Type B pancreatic cell (in vitro differentiated cells): ENCODE measurements around the gene BCL7A. TPM values are rescaled to one million over a fixed set of nuclear protein-coding genes. Genes with fewer than 3 reads are reported as not detected.

Experiments
- DNase-seq: peaks from one replicate; pipeline ENCODE4 v3.0.0; 2021; ENCODE audit warnings: mixed read lengths; ENCODE audit not compliant: unreplicated experiment; ENCODE audit errors: extremely low spot score
- H3K27ac Mint-ChIP-seq: 2 replicates; pipeline ENCODE4 v1.8.0; 2021; ENCODE audit warnings: mild to moderate bottlenecking, mixed read lengths
- H3K27me3 Mint-ChIP-seq: 2 replicates; pipeline ENCODE4 v1.8.0; 2021; ENCODE audit warnings: mixed read lengths
- H3K36me3 Mint-ChIP-seq: 2 replicates; pipeline ENCODE4 v1.8.0; 2021; ENCODE audit warnings: mixed read lengths
- H3K4me1 Mint-ChIP-seq: one replicate; pipeline ENCODE4 v1.8.0; 2021; ENCODE audit warnings: mixed read lengths; ENCODE audit not compliant: unreplicated experiment
- H3K4me3 Mint-ChIP-seq: 2 replicates; pipeline ENCODE4 v1.8.0; 2021; ENCODE audit warnings: mild to moderate bottlenecking, mixed read lengths
- H3K9me3 Mint-ChIP-seq: 2 replicates; pipeline ENCODE4 v1.8.0; 2021; ENCODE audit warnings: mixed read lengths
- long read RNA-seq: library from polyadenylated mRNA; unstranded; transcript quantifications from one replicate; pipeline ENCODE4 v2.0.0, GENCODE V29; 2020
- total RNA-seq: library from RNA; stranded (reverse); gene quantifications from 2 replicates; pipeline ENCODE4 v1.2.1, GENCODE V29; 2021; ENCODE audit warnings: low replicate concordance
- TF ChIP-seq, protein P1 (sequence below): fragments of 200-600 bp; sonication (generic); conservative IDR thresholded peaks from 2 replicates; pipeline ENCODE4 v1.5.0; 2021; ENCODE audit warnings: antibody characterized with exemption, mild to moderate bottlenecking

BCL7A gene
- 22.2 and 30.9 TPM in 2 replicates for total RNA-seq
- long read RNA-seq, partial matches to known transcripts: 1 of 5 reads
- long read RNA-seq, other reads (novel, unspliced or antisense): 2 of 5 reads

DNA sequence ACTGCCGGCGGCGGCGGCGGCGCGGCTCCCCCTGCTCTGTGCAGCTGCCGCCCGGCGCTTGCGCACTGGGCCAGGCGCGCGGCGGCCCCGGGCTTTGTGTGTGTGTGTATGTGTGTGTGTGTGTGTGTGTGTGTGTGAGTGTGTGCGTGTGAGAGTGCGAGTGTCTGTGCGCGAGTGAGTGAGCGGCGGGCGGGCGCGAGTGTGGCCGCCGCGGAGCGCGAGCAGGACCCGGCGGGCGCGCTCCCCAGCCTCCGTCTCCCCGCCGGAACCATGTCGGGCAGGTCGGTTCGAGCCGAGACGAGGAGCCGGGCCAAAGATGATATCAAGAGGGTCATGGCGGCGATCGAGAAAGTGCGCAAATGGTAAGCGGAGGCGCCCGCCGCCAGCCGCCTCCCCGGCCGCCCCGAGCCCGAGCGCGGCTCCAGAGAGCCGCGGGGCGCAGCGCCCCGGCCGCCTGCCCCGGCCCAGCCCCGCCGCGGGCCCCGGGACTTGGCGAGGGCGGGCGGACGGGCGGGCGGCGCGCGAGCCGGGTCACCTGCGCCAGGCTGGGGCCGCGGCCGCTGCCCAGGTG lies at the start of gene BCL7A:
Gene BCL7A (plus strand): TSS at position 63 of the 571 bp plus-strand sequence. CDS start 208 bp downstream, at position 271.
- no peak for DNase-seq
- Mint-ChIP-seq H3K4me3 (peak within 1 kb of the TSS; percentile 94), H3K27ac (peak within 1 kb of the TSS; percentile 88), H3K36me3 (no peaks in the 10 kb centered on the region), H3K4me1 (peaks cover 10% of the 10 kb centered on the region), H3K9me3 (peaks cover 3% of the 10 kb centered on the region), H3K27me3 (peaks cover 7% of the 10 kb centered on the region)
- TF ChIP-seq, protein P1, sequence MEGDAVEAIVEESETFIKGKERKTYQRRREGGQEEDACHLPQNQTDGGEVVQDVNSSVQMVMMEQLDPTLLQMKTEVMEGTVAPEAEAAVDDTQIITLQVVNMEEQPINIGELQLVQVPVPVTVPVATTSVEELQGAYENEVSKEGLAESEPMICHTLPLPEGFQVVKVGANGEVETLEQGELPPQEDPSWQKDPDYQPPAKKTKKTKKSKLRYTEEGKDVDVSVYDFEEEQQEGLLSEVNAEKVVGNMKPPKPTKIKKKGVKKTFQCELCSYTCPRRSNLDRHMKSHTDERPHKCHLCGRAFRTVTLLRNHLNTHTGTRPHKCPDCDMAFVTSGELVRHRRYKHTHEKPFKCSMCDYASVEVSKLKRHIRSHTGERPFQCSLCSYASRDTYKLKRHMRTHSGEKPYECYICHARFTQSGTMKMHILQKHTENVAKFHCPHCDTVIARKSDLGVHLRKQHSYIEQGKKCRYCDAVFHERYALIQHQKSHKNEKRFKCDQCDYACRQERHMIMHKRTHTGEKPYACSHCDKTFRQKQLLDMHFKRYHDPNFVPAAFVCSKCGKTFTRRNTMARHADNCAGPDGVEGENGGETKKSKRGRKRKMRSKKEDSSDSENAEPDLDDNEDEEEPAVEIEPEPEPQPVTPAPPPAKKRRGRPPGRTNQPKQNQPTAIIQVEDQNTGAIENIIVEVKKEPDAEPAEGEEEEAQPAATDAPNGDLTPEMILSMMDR: no peak

DNA sequence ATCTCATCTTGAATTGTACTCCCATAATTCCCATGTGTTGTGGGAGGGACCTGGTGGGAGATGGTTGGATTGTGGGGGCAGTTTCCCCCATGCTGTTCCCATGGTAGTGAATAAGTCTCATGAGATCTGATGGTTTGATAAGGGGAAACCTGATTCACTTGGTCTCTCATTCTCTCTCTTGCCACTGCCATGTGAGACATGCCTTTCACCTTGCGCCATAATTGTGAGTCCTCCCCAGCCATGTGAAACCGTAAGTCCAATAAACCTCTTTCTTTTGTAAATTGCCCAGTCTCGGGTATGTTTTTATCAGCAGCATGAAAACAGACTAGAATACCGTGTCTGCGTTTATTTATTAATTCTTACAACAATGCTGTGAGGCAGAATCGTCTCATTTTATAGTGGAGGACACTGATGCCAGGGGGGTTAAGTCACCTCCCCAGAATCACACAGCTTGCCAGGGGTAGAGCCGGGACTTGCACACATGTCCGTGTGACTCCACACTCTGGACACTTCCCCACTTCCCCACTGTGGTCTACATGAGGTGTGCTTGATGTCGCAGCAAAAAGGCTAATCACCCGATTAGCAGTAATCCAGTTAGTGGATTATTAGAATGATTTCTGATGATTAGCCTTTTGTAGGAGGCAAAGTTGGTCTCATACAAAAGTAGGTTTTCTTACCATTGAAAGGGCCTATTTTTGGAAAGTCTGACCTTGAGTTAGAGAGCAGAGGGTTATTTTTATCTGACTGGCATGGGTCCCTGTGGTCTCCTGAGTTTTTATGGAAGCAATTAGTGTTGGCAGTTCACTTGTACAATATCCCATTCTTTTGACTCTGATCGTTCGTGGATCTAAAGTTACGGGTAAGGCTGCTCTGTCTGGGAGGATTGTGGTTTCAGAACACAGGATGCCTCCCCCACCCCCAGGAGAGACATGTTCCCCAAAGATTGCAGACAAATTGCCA lies 47.4 kb upstream of the BCL7A start:
- DNase-seq: no peak
- Mint-ChIP-seq H3K27me3 (peaks cover 3% of the 10 kb centered on the region), H3K27ac (no peak overlapping the region), H3K9me3 (peaks cover 3% of the 10 kb centered on the region), H3K36me3 (peaks cover 5% of the 10 kb centered on the region), H3K4me3 (no peak overlapping the region), H3K4me1 (peaks cover 4% of the 10 kb centered on the region)
- TF ChIP-seq, protein P1: no peak

DNA sequence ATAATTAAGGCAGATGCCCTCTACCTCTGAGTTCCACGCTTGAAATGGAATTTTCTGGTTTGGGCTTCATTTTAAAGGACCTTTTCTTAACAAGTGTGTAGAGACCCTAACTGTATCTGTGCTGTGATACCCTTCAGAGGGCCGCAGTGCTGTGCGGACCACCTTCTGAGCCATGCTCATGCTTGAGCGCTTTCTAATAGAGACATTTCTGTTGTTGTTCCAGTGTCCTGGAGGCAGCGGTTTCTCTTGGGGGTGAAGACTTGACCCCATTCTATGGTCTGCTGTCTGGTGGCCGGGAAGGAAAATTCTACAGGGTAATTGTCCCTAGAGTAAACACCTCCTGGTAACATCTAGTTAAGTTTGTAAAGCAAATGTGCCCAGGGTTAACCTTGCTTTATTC lies 46.7 kb upstream of the BCL7A start:
- TF ChIP-seq, protein P1: no peak
- peaks cover 3% of the 10 kb centered on the region for H3K9me3 Mint-ChIP-seq
- peaks cover 5% of the 10 kb centered on the region for H3K36me3 Mint-ChIP-seq
- peaks cover 4% of the 10 kb centered on the region for H3K4me1 Mint-ChIP-seq
- no peak overlapping the region for H3K27ac Mint-ChIP-seq
- DNase-seq: no peak
- no peak overlapping the region for H3K4me3 Mint-ChIP-seq
- peaks cover 3% of the 10 kb centered on the region for H3K27me3 Mint-ChIP-seq

DNA sequence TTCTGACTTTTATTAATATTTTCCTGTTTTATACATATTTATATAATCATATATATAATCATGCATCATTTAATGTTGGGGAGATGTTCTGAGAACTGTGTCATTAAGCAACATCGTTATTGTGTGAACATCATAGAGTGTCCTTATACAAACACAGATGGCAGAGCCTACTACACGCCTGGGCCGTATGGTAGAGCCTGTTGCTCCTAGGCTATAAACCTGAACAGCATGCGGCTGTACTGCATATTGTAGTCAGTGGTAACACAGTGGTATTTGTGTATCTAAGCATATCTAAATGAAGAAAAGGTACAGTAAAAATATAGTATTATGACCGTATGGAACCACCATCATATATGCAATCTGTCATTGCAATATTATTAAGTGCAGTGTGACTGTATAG lies 44.7 kb upstream of the BCL7A start:
- Mint-ChIP-seq H3K36me3 (peaks cover 3% of the 10 kb centered on the region), H3K27ac (no peak overlapping the region), H3K4me3 (no peak overlapping the region), H3K27me3 (peaks cover 3% of the 10 kb centered on the region), H3K4me1 (peaks cover 4% of the 10 kb centered on the region), H3K9me3 (peaks cover 3% of the 10 kb centered on the region)
- DNase-seq: no peak
- TF ChIP-seq, protein P1: no peak

DNA sequence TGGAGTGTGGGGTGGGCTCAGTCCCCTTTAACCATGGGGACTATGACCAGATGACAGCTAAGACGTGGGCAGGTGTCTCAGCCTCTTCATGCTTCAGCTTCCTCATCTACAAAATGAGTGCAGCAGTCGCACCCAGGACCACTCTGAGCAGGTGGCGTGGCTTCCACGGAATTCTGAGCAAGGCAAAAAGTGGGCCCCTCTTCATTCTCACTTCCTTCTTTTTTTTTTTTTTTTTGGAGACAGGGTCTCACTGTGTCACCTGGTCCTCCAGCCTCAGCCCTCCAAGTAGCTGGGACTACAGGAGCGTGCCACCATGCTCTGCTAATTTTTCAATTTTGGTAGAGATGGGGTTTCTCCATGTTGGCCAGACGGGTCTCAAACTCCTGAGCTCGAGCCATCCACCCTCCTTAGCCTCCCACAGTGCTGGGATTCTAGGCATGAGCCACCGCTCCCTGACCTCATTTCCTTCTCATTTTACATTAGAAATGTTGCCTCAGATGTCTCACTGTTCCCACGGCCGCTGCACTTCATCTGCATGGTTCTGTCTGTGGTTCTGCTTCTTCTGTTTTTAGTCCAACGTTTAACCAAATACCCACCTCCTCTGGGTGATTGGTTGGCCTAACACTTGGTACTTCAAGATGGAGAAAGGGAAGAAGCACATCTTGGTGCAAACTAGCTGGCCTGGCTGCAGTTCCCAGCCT lies 41.3 kb upstream of the BCL7A start:
- Mint-ChIP-seq H3K36me3 (no peaks in the 10 kb centered on the region), H3K27ac (no peak overlapping the region), H3K4me1 (peaks cover 7% of the 10 kb centered on the region), H3K27me3 (no peaks in the 10 kb centered on the region), H3K4me3 (no peak overlapping the region), H3K9me3 (no peaks in the 10 kb centered on the region)
- no peak for DNase-seq
- TF ChIP-seq, protein P1: no peak
